CD1c-positive myeloid dendritic cell (primary cell): ENCODE measurements around the gene FZR1.
A peak's percentile ranks its signal among the peaks of the same experiment; 100 is the strongest.

Experiments used
- DNase-seq: peaks from one replicate; pipeline ENCODE4 v3.0.0-alpha.2; 2016; ENCODE audit errors: extremely low spot score

Gene FZR1

DNA sequence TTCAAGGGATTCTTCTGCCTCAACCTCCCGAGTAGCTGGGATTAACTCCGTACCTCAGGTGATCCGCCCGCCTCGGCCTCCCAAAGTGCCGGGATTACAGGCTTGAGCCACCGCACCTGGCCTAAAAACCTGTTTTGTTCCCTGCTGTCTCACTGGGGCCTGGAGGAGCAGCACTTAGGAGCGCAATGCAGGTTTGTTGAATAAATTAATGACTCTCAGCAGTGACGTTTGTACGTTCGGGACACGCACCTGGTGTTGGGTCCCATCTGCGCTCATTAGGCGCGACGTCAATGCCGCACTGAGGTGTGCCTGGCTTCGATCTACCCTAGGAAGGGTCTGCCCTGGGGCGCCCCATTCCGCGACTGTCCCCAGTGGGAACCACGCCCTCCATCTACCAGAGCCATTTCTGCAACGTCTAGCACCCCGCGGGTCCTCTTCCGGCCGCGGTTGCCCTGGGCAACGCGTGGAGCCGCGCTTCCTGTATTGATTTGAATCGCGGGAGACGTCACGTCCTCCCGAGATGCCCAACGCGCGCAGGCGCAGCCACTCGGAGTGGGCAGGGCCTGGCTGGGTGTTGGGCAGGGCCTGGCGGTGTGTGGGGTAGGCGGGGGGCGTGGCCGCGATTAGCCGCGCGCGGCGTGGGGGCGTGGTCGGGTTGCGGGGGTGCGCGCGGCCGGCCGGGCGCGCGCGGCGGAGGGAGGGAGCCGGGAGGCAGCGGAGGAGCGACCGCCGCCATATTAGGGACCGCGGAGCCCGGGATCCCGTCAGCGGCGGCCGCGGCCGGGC is at the start of gene FZR1:
Gene FZR1 (plus strand): TSS at position 714 of the 786 bp plus-strand sequence. CDS start 16,679 bp downstream, outside the sequence.
- peak; percentile 100 for DNase-seq

DNA sequence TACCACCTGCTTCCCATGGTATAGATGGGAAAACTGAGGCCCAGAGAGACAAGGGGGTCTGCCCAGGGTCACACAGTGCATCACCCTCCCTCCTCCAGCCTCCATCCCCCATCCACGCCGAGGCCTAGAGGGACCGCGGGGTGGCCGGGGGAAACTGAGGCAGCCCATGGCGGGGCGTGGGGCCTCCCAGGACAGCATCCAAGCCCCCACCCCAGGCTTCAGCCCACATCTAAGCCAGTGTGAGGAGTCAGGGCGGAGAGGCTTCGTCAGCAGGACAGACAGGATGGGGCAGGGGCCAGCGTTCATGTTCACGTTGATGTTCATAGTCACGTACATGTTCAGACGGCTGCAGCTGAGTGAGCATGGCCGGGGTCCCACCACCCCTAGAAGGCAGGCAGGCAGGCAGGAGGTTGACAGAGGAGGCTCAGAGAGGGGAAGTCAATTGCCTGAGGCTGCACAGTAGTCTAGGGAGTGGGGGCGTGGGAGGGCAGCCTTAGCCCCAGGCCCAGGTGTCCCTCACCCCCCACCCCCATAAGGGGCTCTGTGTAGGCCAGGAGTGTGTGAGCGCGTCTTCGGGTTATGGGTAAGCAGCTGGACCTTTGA is 49.1 kb upstream of the FZR1 start:
- no peak for DNase-seq

DNA sequence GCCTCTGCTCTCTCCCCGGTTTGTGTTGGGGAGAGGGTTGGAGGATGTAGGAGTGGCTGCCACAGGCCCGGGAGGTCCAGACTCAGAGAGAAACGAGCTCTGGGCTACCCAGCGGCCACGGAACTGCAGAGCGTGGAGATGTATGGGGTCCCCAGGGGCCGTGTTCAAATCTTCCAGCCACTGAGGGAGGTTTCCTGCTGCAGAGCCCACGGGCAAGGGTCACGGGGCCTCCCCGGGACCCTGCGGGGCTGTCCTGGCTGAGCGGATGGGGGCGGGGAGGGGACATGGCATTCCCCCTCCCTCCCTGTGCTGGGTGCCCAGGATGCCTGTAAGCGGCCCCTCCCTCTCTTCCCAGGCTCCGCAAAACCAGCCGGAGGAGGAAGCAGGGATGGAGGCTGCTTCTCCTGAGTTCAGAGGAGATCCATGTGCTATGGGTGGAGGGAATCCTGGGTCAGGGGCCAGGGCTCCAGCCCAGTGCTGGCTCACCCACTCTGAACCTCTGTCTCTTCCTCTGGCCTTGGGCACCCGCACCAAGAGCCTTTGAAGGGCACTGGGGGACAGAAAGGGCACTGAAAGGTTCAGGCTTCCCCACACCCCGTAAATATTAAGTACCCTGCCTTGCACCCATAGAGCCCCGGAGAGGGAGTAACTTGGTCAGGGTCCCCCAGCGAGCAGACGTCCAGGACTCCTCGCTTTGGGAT is 48.4 kb upstream of the FZR1 start:
- DNase-seq = no peak

DNA sequence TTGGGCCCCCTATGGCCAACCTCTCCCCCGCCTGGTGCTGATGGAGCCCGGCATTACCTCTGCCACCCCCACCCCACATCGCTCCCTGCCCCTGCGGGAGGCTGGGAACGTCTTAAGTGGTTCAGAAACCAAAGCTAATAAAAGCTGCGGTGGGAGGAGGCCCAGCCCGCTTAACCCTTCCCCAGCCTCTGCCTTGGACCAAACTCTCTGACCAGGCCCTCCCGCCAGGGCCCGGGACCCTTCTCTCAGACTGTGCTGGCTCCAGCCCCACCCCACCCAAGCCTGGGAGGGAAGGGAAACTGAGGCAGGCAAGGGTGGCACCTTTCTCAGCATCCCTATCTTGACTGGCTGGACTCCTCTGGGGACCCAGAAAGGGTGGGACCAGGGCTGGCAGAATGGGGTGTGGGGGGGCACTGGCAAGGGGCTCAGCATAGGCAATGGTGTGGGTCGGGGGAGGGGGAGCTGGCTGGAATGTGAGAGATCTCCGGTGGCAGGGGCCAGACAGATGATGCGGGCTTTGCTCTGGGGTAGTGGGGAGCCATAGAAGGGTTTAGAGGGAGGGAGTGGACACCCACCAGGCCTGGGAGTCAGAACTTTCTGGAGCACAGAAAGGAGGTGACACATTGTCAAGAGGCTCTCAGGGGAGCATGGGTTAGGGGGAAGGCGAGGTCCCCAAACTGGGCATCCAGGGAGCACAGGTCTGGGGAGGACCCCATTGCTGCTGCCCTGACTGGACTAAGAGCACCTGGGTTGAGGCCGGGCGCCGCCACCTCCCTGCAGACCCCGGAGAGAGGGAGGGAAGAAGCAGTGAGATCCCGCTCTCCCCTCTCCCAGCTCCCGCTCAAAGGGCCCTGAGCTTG is 47.7 kb upstream of the FZR1 start:
- no peak for DNase-seq

DNA sequence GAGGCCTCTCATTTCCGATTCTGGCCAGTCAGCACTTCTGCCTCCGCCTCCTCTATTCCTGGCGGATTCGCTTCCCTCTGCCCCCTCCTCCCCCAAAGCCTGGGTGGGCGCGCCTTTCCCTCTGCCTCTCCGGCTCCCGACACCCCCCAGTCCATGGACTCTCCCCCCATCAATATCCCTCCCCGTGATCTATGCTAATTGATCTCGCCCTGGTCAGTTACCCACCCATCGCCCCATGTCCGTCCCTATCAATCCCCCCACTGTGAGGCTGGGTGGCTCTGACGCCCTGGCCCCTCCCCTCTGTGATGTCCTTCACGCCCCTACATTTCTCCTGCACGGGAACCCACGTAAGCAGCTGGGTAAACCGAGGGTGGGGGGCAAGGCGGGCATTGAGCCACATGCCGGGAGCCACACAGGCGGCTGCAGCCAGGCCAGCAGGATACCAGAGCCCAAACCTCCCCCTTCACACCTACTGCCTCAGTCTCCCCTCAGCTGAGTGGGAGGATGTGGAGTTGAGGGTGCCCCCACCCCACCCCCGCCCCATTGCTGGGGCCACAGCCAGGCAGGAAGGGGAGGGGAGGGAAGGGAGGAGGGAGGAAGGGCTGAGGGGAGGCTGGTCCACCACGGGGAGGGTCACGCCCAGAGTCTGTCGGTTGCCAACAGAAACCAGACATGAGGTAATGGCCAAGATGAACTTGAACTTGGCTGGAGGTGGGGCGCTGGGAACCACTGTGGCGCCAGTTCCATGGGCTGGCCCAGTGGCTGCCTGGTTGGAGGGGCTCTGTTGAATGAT is 46.8 kb upstream of the FZR1 start:
- peak; percentile 14 for DNase-seq

DNA sequence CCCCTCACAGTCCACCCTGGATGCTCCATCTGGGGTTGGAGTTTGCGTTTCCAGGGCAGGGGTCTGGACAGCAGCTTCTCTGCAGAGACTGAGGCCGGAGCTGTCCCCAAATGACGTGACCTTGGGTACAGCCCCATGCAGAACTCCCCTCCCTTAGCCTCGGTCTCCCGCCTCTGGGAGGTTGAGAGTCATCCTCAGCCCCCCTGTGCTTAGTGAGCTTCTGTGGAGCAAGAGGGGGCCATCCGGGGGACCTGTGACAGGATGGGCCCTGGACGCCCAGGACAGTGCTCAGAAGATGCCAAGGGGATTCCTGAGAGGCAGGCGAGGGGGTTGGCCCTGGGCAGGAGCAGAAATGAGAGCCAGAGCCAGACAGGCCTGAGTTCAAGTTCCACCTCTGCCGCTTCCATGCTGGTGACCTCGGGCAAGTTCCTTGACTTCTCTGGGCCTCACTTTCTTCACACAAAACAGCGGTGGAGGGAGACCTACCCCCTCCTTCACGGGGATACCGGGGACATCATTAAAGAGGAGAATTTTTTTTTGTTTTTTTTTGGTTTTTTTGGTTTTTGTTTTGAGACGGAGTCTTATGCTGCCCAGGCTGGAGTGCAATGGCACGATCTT is 46.0 kb upstream of the FZR1 start:
- no peak for DNase-seq

DNA sequence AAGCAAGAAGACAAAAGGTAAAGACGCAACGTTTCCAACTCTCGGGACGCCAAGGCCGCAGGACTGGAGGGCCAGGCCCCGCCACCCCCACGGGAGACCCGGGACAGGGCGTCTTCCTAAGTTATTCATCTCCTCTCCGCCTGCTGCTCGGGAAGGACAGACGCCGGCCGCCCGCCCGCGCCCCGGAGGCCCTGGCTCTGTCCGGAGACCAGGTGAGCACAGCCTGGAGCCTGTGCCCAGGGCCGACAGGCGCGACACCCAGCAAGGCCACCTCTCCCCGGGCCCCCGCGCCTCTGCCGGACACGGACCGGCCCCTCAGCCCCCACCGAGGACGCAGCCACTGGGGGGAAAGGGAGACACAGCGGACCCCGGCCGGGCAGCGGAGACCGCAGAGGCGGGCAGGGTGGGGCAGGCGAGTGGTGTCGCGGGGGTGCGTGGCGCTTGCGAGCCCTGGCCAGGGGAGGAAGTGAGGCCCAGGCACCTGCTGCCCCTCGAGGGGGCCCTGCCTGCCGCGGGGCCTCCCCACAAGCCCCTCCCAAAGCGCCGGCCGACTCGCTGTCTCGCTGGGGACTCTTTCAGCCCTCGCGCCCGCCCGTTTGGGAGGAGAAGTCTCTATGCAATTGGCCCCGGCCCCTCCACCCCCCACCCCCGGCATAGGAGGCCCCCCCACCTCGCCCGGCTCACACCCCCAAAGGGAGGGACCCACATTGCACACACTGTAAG is 43.0 kb upstream of the FZR1 start:
- DNase-seq = no peak

DNA sequence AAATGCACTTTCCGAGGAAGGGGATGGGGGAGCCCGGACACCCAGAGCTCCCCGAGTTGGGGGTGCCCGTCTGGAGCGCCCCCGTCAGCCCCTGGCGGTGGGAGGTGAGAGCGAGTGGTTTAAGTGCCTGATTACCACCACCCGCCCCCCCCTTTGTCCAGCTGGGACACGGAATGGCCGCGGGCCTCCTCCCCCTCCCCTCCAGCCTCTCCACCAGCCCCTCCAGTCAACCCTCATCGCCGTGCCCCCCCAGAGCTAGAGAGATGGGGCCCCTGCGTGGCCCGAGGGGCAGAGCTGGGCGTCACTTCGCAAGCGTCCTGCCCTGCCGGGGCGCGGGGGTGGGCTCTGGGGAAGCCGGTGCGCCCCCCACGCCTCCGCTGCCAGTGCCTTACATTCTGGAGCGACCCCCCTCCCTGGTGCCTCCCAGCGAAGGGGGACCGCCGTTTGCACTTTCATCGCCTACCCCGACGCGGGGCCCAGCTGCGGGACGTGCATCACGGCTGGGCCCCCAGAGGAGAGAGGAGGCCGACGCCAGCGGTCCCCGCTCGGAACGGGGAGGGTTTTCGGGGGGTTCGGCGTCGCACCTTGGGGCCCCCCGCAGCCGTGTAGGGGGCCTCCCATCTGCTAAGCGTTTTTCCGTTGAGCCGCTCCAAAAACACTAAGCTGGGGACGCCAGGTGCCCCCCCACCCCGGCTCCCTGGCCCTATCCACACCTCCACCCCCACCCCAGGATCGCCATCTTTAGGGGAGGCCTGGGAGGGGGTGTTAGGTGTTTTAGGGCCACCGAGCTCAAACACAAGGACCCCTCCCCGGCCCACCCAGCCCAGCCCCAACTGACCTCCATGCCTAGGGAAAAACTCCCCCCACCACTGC is 42.2 kb upstream of the FZR1 start:
- no peak for DNase-seq

DNA sequence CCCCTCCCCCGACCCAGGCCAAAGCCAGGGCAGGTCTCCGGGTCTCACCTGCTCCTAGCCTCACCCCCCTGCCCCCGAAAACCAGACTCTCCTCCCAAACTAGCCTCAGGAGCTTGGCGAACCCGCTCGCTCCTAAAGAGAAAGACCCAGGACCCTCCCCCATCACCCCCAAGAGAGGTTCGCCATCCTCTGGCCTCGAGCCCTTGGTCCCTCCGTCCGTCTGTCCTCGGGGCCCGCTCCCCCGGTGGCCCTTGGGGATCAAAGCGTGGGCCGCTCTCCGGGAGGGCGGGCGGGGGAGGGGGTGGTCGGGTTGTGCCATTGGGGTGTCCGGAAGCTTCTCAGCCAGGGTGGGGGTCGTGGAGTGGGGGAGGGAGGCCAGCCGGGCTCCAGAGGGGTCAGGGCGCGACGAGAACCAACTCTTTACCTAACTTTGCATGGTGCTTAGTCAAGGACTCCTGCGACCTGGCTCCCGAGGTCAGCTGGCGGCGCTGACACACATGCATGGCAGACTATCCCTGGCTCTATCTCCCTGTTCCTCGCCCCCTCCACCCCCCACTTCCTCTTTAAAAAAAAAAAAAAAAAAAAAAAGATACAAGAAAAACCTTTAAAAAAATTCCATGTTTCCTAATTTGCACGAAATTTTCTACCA is 41.4 kb upstream of the FZR1 start:
- DNase-seq = peak; percentile 26

DNA sequence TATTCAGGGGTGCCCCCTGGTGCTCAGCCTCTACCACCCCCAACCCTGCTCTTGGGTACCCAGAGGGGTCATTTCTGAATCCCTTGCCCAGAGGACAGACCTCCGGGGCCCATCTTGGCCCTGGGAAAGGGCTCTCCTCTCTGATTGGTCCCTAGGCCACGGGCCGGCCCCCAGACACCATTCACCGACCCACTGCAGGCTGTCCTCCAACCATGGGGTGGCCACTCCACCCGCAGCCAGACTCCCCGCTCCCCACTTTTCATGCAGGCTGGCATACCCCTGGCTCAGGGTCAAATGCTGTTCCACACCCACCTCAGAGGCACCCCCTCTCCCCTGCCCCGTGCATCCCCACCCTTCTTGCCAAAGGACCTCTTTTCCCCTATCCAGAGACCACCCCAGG is 40.6 kb upstream of the FZR1 start:
- DNase-seq = no peak

DNA sequence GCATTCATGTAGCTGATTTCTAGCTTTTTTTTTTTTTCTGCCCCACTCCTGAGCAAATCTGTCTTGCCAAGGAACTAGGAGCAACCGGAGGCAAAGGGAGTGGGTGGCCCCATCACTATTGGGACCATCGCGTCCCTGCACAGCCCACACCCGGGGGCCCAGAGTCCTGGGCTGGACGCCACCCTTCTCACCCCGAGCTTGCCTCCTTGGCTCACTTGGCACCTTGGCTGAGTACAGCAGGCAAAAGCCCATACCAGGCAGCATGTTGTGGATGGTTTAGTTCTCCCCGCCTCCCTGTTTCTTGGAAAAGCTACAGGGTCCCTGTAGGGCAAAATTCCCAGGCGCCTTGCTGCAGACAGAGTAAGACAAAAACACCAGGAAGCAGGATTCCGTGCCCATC is 39.5 kb upstream of the FZR1 start:
- DNase-seq = no peak

DNA sequence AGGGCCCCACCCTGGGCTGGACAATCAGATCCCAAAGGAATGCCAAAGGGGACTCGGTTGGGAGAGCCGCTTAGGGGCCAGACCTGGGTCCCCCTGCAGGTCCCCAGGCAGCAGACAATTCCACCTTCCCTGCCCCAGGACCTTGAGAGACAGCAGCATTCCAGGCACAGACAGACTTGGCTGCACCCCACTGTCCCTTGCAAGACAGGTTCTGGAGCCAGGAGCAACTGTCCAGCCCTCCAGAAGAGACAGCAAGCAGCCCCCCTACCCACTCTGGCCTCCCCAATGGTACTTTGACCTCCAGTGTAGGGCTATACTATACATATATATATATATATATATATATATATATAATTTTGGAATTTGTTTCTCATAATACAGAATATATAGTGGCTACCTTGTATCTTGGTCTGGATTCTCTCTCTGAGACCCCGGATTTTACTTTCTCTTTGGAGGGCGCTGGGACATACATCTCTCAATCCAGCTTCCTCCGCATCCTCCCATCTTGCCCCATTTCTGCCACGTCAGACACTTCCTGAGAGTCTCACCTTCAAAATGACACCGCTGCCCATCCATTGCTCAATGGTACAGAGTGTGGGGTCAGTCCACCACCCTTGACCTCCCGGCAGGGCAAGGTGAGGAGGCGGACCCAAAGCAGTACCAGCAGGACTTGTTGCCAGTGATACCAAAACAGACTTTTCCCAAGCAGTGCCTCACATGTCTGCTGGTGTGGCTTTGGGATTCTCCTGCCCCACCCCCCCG is 38.5 kb upstream of the FZR1 start:
- DNase-seq = no peak

DNA sequence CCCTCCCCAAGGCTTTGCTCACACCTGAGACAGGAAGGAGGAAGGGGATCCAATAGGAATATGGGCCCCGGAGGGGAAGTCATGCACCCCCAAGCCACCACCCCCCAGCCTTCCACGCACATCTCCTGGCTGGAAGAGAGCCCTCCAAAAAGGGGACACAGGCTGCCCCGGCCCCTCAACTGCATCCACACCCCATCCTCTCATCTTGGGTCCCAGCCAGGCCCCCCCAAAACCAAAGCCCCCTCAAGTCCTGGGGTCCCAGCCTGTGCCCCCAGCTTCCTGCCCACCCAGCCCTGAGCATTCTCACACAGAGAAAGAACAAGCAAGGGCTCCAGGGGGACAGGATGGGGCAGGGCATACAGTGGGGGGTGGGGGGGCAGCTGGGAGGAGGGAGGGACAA is 37.9 kb upstream of the FZR1 start:
- DNase-seq = no peak

DNA sequence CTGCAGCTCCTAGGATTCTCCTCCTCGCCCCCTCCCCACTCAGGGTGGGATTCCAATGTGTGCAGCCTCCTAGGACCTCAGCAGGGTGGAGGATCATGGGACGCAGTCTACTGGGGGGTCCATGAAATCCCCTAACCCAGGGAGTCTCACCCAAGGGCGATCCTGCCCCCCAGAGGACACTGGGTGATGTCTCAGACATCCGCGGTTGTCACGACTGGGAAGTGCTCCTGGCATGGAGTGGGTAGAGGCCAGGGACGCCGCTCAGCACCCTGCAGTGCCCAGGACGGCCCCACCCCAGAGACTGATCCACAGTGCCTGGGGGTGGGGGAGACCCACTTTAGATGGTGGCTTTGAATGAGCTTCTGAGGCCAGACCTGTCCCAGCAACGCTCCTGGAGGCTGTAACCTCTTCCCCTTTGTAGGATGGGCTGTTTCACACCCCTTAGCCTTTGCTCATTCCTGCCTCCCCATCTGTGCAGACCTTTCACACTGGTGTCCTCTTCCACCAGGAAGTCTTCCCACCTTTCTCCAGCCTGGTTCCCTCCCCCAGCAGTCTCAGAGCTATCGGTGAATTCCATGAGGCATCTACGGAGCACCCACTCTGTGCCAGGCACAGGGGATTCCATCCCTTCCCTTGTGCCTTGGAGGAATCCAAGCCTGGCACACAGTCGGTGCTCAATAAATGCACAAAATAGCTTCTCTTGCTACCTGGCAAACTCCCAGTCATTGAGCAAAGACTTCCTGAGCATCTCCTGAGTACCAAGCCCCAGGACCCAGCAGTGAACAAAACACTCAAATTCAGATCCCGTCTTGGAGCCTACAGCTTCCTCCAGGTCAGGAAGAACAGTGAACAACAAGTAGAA is 36.2 kb upstream of the FZR1 start:
- DNase-seq = no peak

DNA sequence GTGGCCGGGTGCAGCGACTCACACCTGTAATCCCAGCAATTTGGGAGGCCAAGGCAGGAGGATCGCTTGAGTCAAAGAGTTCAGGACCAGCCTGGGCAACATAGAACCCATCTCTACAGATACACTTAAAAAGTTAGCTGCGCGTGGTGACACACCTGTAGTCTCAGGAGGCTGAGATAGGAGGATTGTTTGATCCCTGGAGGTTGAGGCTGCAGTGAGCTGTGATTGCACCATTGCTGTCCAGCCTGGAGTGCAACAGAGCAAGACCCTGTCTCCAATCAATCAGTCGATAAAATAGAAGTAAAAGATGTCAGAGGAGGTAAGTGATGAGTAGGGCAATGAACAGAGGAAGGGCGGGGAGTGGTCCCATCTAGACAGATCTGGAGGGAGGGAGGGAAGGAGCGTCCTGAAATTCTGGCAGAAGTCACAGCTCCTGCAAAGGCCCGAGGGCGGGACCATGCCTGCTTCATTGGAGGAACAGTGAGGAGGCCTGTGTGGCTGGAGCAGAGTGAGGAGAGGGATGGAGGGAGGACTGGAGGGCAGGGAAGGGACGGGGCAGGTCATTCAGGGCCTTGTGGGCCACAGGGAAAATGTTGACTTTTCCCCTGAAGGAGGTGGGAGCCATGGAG is 35.5 kb upstream of the FZR1 start:
- DNase-seq = no peak

DNA sequence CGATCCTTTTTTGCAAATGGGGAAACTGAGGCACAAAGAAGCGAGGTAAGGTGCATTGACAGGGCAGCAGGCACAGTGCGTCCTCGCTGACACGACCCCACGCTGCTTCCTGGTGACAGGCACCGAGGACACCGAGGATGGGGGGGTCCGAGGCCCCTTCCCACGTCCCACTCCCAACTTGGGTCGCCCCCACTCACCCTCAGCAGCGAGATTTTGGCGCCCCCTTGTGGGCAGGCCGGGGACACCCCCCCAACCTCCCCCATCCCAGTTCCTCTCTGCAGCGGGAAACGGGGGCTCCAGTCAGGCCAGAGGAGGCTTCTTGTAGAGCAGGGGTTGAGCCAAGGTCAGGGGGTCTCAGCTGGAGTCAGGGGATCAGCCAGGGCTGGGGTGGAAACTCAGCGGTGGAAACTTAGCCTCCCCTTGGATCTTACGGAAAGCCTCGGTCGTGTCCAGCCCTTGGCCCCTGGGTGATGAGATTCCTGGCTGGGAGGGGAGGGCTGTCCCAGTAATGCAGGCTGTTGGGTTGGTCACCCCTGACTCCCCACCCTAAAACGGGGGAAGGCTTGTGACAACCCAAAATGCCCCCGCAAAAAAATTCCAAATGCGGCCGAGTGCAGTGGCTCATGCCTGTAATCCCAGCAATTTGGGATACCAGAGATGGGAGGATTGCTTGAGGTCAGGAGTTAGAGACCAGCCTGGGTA is 34.0 kb upstream of the FZR1 start:
- DNase-seq = peak; percentile 45
